VCaP (cell line): ENCODE data around the gene DPP9.

Experiments
- H3K27ac ChIP-seq: fragments of 450-650 bp; 2 replicates; pipeline ENCODE4 v1.5.1; 2017
- CTCF ChIP-seq: fragments of 450-650 bp; conservative IDR thresholded peaks from 2 replicates; pipeline ENCODE4 v1.5.1; 2017; ENCODE audit warnings: mild to moderate bottlenecking, moderate library complexity

The DPP9 gene

DNA sequence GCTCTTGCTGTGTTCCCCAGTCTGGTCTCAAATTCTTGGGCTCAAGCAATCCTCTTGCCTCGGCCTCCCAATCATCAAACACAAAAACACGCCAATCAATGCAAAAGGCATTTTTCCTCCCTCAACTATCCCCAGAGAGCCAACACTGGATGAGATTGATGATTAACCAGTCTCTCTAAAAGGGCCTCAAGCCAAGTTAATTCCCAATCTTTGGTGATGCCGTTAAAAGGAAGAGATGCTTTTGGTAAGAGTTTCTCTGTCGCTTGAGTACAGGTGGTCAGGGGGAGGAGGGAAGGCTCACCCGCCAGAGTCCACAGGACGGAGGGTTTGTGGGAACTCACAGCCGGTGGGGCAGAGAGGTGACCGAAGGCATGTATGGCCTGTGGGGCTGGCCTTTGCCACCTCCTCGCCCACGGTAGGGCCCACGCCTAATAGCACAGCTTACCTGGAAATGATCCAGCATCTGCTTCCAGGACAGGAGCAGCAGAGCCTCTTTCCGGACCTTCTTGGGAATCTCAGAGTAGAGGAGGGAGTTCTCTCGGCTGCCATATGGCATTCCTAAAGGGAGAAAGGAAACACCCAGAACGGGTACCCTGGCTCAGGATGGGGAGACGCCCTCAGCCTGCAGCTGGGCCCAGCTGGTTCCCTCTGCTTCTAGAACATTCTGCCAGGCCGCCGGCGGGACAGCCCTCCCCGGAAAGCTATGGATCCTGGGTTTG is 18.1 kb downstream of the DPP9 start:
- TF ChIP-seq CTCF: no peak
- no peak overlapping the region for H3K27ac ChIP-seq

DNA sequence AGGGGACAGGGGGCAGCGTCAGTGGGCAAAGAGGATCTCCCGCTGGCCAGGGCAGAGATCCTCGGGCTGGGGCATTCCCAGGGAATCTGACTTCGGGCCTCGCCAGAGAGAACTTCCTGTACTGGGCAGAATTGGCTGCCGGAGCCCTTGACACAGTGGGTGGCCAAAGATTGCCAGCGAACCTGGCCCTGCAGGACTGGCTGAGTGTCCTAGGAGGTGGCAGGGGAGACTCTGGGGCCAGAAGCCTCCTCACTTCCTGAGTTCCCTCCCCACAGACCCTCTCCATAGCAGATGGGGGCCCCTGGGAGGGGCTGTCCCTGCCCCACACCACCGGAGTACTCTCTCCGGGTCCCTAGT is 19.3 kb downstream of the DPP9 start:
- no peak overlapping the region for H3K27ac ChIP-seq
- TF ChIP-seq CTCF: no peak

DNA sequence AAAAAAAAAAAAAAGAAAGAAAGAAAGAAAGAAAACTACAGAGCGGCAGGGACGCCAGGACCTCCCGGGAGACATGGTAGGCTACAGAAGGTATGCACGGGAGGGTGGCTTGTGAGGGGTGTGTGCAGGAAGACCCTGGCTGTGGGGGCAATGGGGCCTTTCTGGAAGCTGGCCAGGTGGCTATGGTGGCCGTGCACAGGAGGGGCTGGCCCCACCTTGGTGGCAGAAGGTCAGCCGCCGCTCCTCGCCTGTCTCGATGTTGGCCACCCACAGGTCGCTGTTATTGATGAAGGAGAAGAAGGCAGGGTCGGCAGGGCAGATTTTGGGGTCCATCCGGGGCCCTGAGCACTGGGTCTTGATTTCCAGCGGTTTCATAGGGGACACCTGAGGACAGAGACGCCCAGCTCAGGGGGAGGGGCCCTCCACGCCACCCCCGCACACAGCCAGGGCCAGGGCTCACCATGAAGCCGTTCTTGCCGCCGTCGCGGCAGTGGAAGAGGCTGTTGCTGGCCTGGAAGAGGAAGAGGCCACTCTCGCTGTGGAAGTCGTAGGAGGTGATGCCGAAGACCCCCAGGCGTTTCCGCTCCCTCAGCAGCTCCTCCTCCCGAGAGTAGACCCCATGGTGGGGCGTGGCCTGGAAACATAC is 19.8 kb downstream of the DPP9 start:
- H3K27ac ChIP-seq: no peak overlapping the region
- no peak for TF ChIP-seq CTCF

GRCh38 chr19:4702764-4703163 is 20.9 kb downstream of the DPP9 start:
- no peak for TF ChIP-seq CTCF
- no peak overlapping the region for H3K27ac ChIP-seq

DNA sequence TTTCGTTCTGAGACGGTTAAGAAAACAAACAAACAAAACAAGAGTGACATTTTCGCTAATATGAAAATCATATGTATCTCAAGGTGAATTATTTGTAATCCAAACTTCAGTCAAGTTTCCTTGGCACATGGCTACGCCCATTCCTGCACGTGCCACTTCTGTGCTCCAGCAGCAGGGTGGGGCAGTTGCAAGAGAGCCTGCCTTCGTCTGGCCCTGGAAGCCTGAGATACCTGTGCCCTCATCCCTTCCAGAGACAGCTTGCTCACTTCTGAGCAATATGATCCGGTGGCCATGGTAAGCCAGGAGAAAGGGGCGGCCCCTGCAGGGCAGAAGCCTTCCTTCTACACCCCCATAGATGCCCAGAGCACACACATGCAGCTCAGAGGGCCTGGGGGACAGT is 22.1 kb downstream of the DPP9 start:
- no peak for TF ChIP-seq CTCF
- H3K27ac ChIP-seq: no peak overlapping the region

DNA sequence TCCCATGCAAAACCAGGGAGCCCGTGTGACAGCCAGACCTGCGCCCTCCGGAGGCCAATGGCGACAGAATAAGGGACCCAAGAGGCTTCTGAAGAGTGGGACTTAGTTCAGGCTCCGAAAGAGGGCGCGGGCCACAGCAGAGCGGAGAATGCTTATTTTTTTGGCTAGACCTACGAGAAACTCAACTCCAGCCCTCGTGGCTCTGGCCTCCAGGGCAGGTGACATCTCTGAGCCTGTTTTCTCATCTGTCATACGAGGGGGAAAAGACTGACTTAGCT is 23.0 kb downstream of the DPP9 start:
- TF ChIP-seq CTCF: no peak
- H3K27ac ChIP-seq: no peak overlapping the region

DNA sequence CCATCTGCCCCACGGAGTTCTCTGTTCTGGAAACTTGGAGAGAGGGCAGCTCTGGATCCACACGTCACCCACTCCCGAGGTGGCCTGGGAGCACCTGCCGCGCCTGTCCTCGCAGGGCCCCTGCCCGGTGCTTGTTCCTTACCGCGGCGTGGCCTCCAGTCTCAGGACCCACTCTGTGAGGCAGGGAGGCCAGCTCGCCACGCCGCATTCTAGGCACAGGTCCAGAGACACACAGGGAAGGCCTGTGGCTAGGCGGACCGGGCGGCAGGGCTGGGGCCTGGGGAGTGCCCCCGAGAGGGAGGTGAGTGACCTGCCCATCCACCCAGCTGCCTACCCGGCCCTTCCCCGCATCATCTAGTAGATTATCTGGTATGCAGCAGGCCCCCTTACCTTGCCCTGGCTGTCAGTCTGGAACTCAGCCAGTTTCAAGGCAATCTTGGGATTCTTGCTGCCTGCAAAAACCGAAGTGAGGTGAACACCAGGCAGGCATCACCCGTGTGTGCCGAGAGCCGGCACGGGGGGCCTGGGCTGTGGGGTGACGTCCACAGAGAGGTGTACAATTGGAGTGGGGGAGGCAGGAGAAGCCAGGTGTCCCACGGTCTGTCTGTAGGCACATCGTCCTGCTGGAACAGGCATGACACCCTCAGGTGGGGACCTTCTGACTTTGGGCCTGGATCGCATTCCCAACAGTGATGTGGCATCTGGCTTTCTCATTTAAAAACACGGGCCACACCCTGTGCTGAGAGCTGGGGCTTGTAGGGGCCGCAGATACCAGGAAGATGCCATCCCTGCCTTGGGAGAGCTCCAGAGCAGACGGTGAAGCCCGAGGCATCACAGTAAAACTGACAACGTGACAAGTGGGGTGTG is 23.6 kb downstream of the DPP9 start:
- H3K27ac ChIP-seq: no peak overlapping the region
- TF ChIP-seq CTCF: no peak
